Muscle layer of duodenum (tissue), 2 donors: ENCODE measurements around the gene CPLX1.
"Not testable (repeated sequence)": the region's sequence is repeated elsewhere in the genome, so short reads cannot be mapped to it uniquely, and the experiment has no call there.

Source experiments
- H3K27ac ChIP-seq: one replicate; pipeline ENCODE4 v1.7.0; 2013; ENCODE audit warnings: mild to moderate bottlenecking, low read length
- H3K27me3 ChIP-seq: one replicate; pipeline ENCODE4 v1.7.0; 2013; ENCODE audit warnings: low read depth, mild to moderate bottlenecking, control low read depth, low read length
- H3K36me3 ChIP-seq, 2 donors: one replicate each; pipeline ENCODE4 v1.7.0; 2013; ENCODE audit warnings: low read length in 2 of 2, control low read depth in 1 of 2, mild to moderate bottlenecking in 1 of 2; ENCODE audit not compliant: insufficient read depth in 2 of 2, control insufficient read depth in 1 of 2
- H3K4me1 ChIP-seq, 2 donors: one replicate each; pipeline ENCODE4 v1.7.0; 2013; ENCODE audit warnings: low read length in 2 of 2, mild to moderate bottlenecking in 2 of 2, control low read depth in 1 of 2, moderate library complexity in 1 of 2; ENCODE audit not compliant: insufficient read depth in 2 of 2, control insufficient read depth in 1 of 2
- H3K4me3 ChIP-seq, 2 donors: one replicate each; pipeline ENCODE4 v1.7.0; 2013; ENCODE audit warnings: low read length in 2 of 2, low read depth in 1 of 2, mild to moderate bottlenecking in 1 of 2
- H3K9me3 ChIP-seq, 2 donors: one replicate each; pipeline ENCODE4 v1.7.0; 2013; ENCODE audit warnings: low read length in 2 of 2, control low read depth in 1 of 2, mild to moderate bottlenecking in 1 of 2; ENCODE audit not compliant: control insufficient read depth in 1 of 2
- donor health status: healthy.

Gene CPLX1

GRCh38 chr4:788006-788635 is 37.8 kb downstream of the CPLX1 start:
- H3K27me3 ChIP-seq = peaks cover 22% of the 10 kb centered on the region
- H3K4me3 ChIP-seq = no peak overlapping the region
- H3K27ac ChIP-seq = no peak overlapping the region
- peaks cover 0 to 24% of the 10 kb centered on the region in 2 donors for H3K4me1 ChIP-seq
- no peaks in the 10 kb centered on the region for H3K36me3 ChIP-seq
- no peaks in the 10 kb centered on the region for H3K9me3 ChIP-seq

- Histone ChIP-seq H3K9me3 (no peaks in the 10 kb centered on the region), H3K27me3 (peaks cover 17% of the 10 kb centered on the region), H3K27ac (no peak overlapping the region), H3K4me3 (no peak overlapping the region), H3K36me3 (no peaks in the 10 kb centered on the region), H3K4me1 (peaks cover 0 to 22% of the 10 kb centered on the region in 2 donors)
Observed at GRCh38 chr4:787561-787981, 38.4 kb downstream of the CPLX1 start.

- Histone ChIP-seq H3K4me3 (peak overlapping the region in 1 of 2 donors; percentile 53), H3K36me3 (no peaks in the 10 kb centered on the region)
Observed at GRCh38 chr4:786861-787300, 39.0 kb downstream of the CPLX1 start.

GRCh38 chr4:786074-786741 is 39.7 kb downstream of the CPLX1 start:
- Histone ChIP-seq H3K9me3 (no peaks in the 10 kb centered on the region), H3K27me3 (peaks cover 16% of the 10 kb centered on the region), H3K4me3 (peak overlapping the region in 1 of 2 donors; percentile 53), H3K4me1 (peaks cover 0 to 14% of the 10 kb centered on the region in 2 donors), H3K36me3 (no peaks in the 10 kb centered on the region), H3K27ac (no peak overlapping the region)

More at GRCh38 chr4:786861-787300, 39.0 kb downstream of the CPLX1 start:
- Histone ChIP-seq H3K4me1 (peaks cover 0 to 15% of the 10 kb centered on the region in 2 donors), H3K9me3 (no peaks in the 10 kb centered on the region), H3K27me3 (peaks cover 16% of the 10 kb centered on the region), H3K27ac (no peak overlapping the region)

GRCh38 chr4:785332-786073 is 40.4 kb downstream of the CPLX1 start:
- no peak overlapping the region for H3K27ac ChIP-seq
- peak overlapping the region in 1 of 2 donors; percentile 53 for H3K4me3 ChIP-seq
- H3K9me3 ChIP-seq = no peaks in the 10 kb centered on the region
- peaks cover 4 to 20% of the 10 kb centered on the region in 2 donors for H3K4me1 ChIP-seq
- no peaks in the 10 kb centered on the region for H3K36me3 ChIP-seq
- H3K27me3 ChIP-seq = peaks cover 16% of the 10 kb centered on the region

- Histone ChIP-seq H3K4me1 (peaks cover 10 to 29% of the 10 kb centered on the region in 2 donors), H3K36me3 (peaks cover 0 to under 1% of the 10 kb centered on the region in 2 donors), H3K9me3 (no peaks in the 10 kb centered on the region), H3K27me3 (peaks cover 16% of the 10 kb centered on the region), H3K27ac (no peak overlapping the region), H3K4me3 (no peak overlapping the region)
Observed at GRCh38 chr4:784401-785331, 41.3 kb downstream of the CPLX1 start.

GRCh38 chr4:781493-782216 is 44.3 kb downstream of the CPLX1 start:
- Histone ChIP-seq H3K9me3 (no peaks in the 10 kb centered on the region), H3K4me1 (peaks cover 11 to 47% of the 10 kb centered on the region in 2 donors)

GRCh38 chr4:780716-781492 is 45.0 kb downstream of the CPLX1 start:
- Histone ChIP-seq H3K27me3 (peaks cover 12% of the 10 kb centered on the region), H3K27ac (peak overlapping the region; percentile 87), H3K4me1 (peaks cover 11 to 41% of the 10 kb centered on the region in 2 donors), H3K36me3 (peaks cover 8 to 24% of the 10 kb centered on the region in 2 donors), H3K4me3 (peak overlapping the region; percentile 77 to 100), H3K9me3 (no peaks in the 10 kb centered on the region)

More at GRCh38 chr4:781493-782216, 44.3 kb downstream of the CPLX1 start:
- Histone ChIP-seq H3K27ac (peak overlapping the region; percentile 79), H3K27me3 (peaks cover 16% of the 10 kb centered on the region), H3K36me3 (peaks cover 8 to 23% of the 10 kb centered on the region in 2 donors), H3K4me3 (peak overlapping the region; percentile 77 to 100)

GRCh38 chr4:780255-780654 is 45.7 kb downstream of the CPLX1 start:
- not testable (repeated sequence) for H3K27me3 ChIP-seq, H3K9me3 ChIP-seq, H3K27ac ChIP-seq
- Histone ChIP-seq H3K4me3 (peak overlapping the region; percentile 77 to 100), H3K36me3 (peaks cover 8 to 31% of the 10 kb centered on the region in 2 donors), H3K4me1 (peaks cover 11 to 34% of the 10 kb centered on the region in 2 donors)
